GM23248 (cell line): Measurements from ENCODE around the gene MAP2K5. TPM values are rescaled to one million over a fixed set of nuclear protein-coding genes. Genes with fewer than 3 reads are reported as not detected.

ENCODE experiments used
- DNase-seq: peaks from one replicate; pipeline ENCODE4 v3.0.0-alpha.2; 2015
- H2AFZ ChIP-seq: fragments of 200-600 bp; sonication (generic); 2 replicates; pipeline ENCODE4 v1.6.1; 2016; ENCODE audit warnings: antibody characterized with exemption
- H3F3A ChIP-seq: fragments of 200-600 bp; sonication (generic); 2 replicates; pipeline ENCODE4 v1.6.1; 2016; ENCODE audit warnings: mild to moderate bottlenecking, antibody characterized with exemption, mixed run types; ENCODE audit not compliant: insufficient read depth
- H3K27ac ChIP-seq: fragments of 200-600 bp; sonication (generic); 2 replicates; pipeline ENCODE4 v1.5.1; 2016; ENCODE audit warnings: mild to moderate bottlenecking
- H3K27me3 ChIP-seq: fragments of 200-600 bp; sonication (generic); replicated peaks from 2 replicates; pipeline ENCODE4 v1.6.1; 2016; ENCODE audit warnings: mild to moderate bottlenecking; ENCODE audit not compliant: insufficient read depth
- H3K36me3 ChIP-seq: fragments of 200-600 bp; sonication (generic); 2 replicates; pipeline ENCODE4 v1.6.1; 2016; ENCODE audit warnings: low read depth, mild to moderate bottlenecking
- H3K4me1 ChIP-seq: fragments of 200-600 bp; sonication (generic); 2 replicates; pipeline ENCODE4 v1.6.1; 2016; ENCODE audit warnings: mild to moderate bottlenecking; ENCODE audit not compliant: insufficient read depth
- H3K4me2 ChIP-seq: fragments of 200-600 bp; sonication (generic); one replicate; pipeline ENCODE4 v1.6.1; 2016; ENCODE audit warnings: mild to moderate bottlenecking; ENCODE audit not compliant: unreplicated experiment
- H3K4me3 ChIP-seq: fragments of 200-600 bp; sonication (generic); 2 replicates; pipeline ENCODE4 v1.5.1; 2016; ENCODE audit warnings: mild to moderate bottlenecking
- H3K79me2 ChIP-seq: fragments of 200-600 bp; sonication (generic); 2 replicates; pipeline ENCODE4 v1.6.1; 2016; ENCODE audit warnings: mild to moderate bottlenecking; ENCODE audit not compliant: insufficient read depth
- H3K9ac ChIP-seq: fragments of 200-600 bp; sonication (generic); 2 replicates; pipeline ENCODE4 v1.6.1; 2016; ENCODE audit warnings: mild to moderate bottlenecking
- H3K9me2 ChIP-seq: fragments of 200-600 bp; sonication (generic); 2 replicates; pipeline ENCODE4 v1.6.1; 2016; ENCODE audit warnings: mixed run types, mild to moderate bottlenecking, moderate library complexity; ENCODE audit not compliant: insufficient read depth
- H3K9me3 ChIP-seq: fragments of 200-600 bp; sonication (generic); one replicate; pipeline ENCODE4 v1.6.1; 2017; ENCODE audit warnings: low read depth
- H4K20me1 ChIP-seq: fragments of 200-600 bp; sonication (generic); 2 replicates; pipeline ENCODE4 v1.6.0; 2016; ENCODE audit not compliant: insufficient read depth
- EZH2 ChIP-seq: fragments of 200-600 bp; sonication (generic); IDR thresholded peaks from 2 replicates; pipeline ENCODE4 v1.6.1; 2018; ENCODE audit warnings: antibody characterized with exemption, mild to moderate bottlenecking; ENCODE audit not compliant: insufficient read depth, poor library complexity, severe bottlenecking
- EZH2phosphoT487 ChIP-seq: fragments of 200-600 bp; sonication (generic); IDR thresholded peaks from 2 replicates; pipeline ENCODE4 v1.6.1; 2018; ENCODE audit warnings: antibody characterized with exemption, moderate library complexity, mild to moderate bottlenecking, low read depth; ENCODE audit not compliant: insufficient read depth
- WGBS, 2 experiments: methylation state at CpG; one replicate each; pipeline ENCODE4 v1.1.6; 2015 to 2017; ENCODE audit warnings: low lambda C conversion rate in 2 of 2, low coverage in 1 of 2; ENCODE audit errors: missing lambda C conversion rate in 2 of 2; 5-methylcytosine and 5-hydroxymethylcytosine counted together
- in situ Hi-C: fragments of 300-500 bp; cut with MboI; formaldehyde crosslinking; loops from 2 replicates; pipeline ENCODE4 v1.15.0; 2020
- polyA plus RNA-seq: library from polyadenylated mRNA; unstranded; fragments of >200 nt; fragmentation: Nextera tagmentation; extraction: Ambion mirVana; gene quantifications from 2 replicates; pipeline ENCODE4 v1.2.1, GENCODE V29; 2016
- total RNA-seq: library from RNA; depleted of rRNA; stranded (reverse); fragments of >200 nt; shearing (Covaris generic); gene quantifications from 2 replicates; pipeline ENCODE4 v1.2.3, GENCODE V29; 2014

Gene MAP2K5
- total and polyA plus RNA-seq, 2 experiments from 2014 or later: 2.8 to 15.0 TPM

DNA sequence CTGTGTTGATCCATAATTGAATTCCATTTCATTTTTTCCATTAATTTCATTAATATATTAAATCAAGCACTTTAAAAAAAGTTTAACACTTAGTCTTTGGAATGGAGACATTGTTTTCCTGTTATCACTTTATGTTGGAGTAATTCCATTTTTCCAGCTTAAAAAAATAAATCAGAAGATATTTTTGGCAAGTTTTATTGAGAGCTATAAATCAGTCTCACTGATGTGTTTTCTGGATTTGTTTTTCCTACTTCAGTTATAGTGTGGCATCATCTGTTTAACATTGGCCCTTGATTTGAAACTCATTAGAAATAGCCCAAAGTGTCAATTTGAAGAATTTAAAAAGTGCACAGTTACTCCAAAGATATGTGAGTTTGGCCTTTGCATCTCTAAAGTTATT, 53.1 kb downstream of the MAP2K5 start:
- Histone ChIP-seq H3K9me3 (no peaks in the 10 kb centered on the region), H3K9ac (no peak overlapping the region), H3K4me3 (no peak overlapping the region), H3K27ac (no peak overlapping the region), H3K4me1 (peaks cover 4% of the 10 kb centered on the region), H3K79me2 (no peaks in the 10 kb centered on the region), H3K27me3 (no peaks in the 10 kb centered on the region), H3F3A (no peaks in the 10 kb centered on the region), H2AFZ (no peak overlapping the region), H4K20me1 (no peaks in the 10 kb centered on the region), H3K4me2 (no peak overlapping the region), H3K36me3 (0 out of 2 replicates have a peak, but pooled peaks cover 6% of the 10 kb centered on the region), H3K9me2 (no peaks in the 10 kb centered on the region)
- no peak for DNase-seq
- TF ChIP-seq EZH2phosphoT487: no peak
- no peak for TF ChIP-seq EZH2
- in situ Hi-C loops: no loop called here

GRCh38 chr15:67601073-67601472, 58.6 kb downstream of the MAP2K5 start:
- H3K9me3 ChIP-seq: no peaks in the 10 kb centered on the region
- no peaks in the 10 kb centered on the region for H3F3A ChIP-seq
- no peak overlapping the region for H3K27ac ChIP-seq
- no peaks in the 10 kb centered on the region for H3K79me2 ChIP-seq
- H3K27me3 ChIP-seq: no peaks in the 10 kb centered on the region
- H3K4me1 ChIP-seq: peaks cover 7% of the 10 kb centered on the region
- no peak overlapping the region for H3K4me3 ChIP-seq
- TF ChIP-seq EZH2 (no peak), EZH2phosphoT487 (no peak)
- H3K4me2 ChIP-seq: no peak overlapping the region
- no peaks in the 10 kb centered on the region for H4K20me1 ChIP-seq
- no peak overlapping the region for H3K9ac ChIP-seq
- H3K36me3 ChIP-seq: 0 out of 2 replicates have a peak, but pooled peaks cover 6% of the 10 kb centered on the region
- H2AFZ ChIP-seq: no peak overlapping the region
- WGBS, 2 experiments: 83 to 89% methylated on average over 2 of the region's 2 CpGs
- in situ Hi-C loops: no loop called here
- H3K9me2 ChIP-seq: no peaks in the 10 kb centered on the region
- no peak for DNase-seq

DNA sequence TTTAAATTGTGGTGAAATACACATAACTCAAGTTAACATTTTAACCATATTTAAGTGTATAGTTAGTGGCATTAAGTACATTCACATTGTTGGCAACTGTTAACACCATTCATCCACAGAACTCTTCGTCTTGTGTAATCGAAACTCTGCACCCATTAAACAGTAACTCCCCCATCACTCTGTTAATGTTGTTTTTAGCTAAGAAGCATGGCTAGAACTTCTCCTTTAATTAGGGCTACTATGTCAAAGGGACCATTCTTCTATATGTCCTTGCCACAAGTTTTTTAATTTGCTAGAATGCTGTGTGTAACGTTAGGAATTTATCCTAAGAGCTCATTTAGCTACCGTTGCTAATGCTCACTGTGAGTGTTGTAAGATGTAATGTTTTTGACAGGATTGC, 60.6 kb downstream of the MAP2K5 start:
- Histone ChIP-seq H3K79me2 (no peaks in the 10 kb centered on the region), H3K27ac (no peak overlapping the region), H3F3A (no peaks in the 10 kb centered on the region), H4K20me1 (no peaks in the 10 kb centered on the region), H3K9me3 (no peaks in the 10 kb centered on the region), H3K36me3 (no peaks in the 10 kb centered on the region), H3K4me3 (no peak overlapping the region), H3K4me1 (peaks cover 7% of the 10 kb centered on the region), H3K9ac (no peak overlapping the region), H3K27me3 (no peaks in the 10 kb centered on the region), H3K4me2 (no peak overlapping the region), H3K9me2 (no peaks in the 10 kb centered on the region), H2AFZ (no peak overlapping the region)
- in situ Hi-C loops: no loop called here
- TF ChIP-seq EZH2phosphoT487 (no peak), EZH2 (no peak)
- WGBS, 2 experiments: 96 to 97% methylated on average over 4 of the region's 4 CpGs
- no peak for DNase-seq

- H3K4me3 ChIP-seq: no peak overlapping the region
- H3K9me3 ChIP-seq: no peaks in the 10 kb centered on the region
- H3F3A ChIP-seq: no peaks in the 10 kb centered on the region
- no peak overlapping the region for H2AFZ ChIP-seq
- no peak overlapping the region for H3K4me2 ChIP-seq
- H3K27ac ChIP-seq: no peak overlapping the region
- no peaks in the 10 kb centered on the region for H3K9me2 ChIP-seq
- no peaks in the 10 kb centered on the region for H3K79me2 ChIP-seq
- no peaks in the 10 kb centered on the region for H3K27me3 ChIP-seq
- 94 to 96% methylated on average over 2 of the region's 2 CpGs for WGBS, 2 experiments
- H4K20me1 ChIP-seq: no peaks in the 10 kb centered on the region
- DNase-seq: no peak
- TF ChIP-seq EZH2phosphoT487 (no peak), EZH2 (no peak)
- in situ Hi-C loops: no loop called here
- H3K36me3 ChIP-seq: no peaks in the 10 kb centered on the region
- H3K9ac ChIP-seq: no peak overlapping the region
- H3K4me1 ChIP-seq: peaks cover 2% of the 10 kb centered on the region
Observed at GRCh38 chr15:67605871-67606270, 63.4 kb downstream of the MAP2K5 start.

DNA sequence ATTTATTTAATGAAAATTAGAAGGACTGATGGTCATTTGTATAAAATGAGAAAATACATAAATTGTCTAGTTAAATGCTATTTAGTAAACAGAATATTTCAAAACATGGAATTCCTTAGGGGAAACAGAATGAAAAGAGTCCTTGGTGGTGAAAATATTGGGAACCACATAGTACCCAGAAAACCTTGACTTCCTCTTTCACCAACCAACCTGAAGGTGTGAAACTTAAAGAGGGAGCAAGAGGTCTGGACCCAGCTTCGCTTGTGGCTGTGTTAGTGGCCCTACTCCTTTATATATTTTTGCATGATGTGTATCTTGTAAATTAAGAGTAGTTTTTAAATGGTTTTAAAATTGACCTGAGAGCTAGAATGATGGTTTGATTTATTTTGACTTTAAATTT, 64.2 kb downstream of the MAP2K5 start:
- Histone ChIP-seq H3K9me2 (no peaks in the 10 kb centered on the region), H3K4me1 (no peaks in the 10 kb centered on the region), H3K27me3 (no peaks in the 10 kb centered on the region), H3K36me3 (no peaks in the 10 kb centered on the region), H3K4me3 (no peak overlapping the region), H3K79me2 (no peaks in the 10 kb centered on the region), H3K4me2 (no peak overlapping the region), H2AFZ (no peak overlapping the region), H3K9ac (no peak overlapping the region), H3F3A (no peaks in the 10 kb centered on the region), H3K27ac (no peak overlapping the region), H3K9me3 (no peaks in the 10 kb centered on the region), H4K20me1 (no peaks in the 10 kb centered on the region)
- TF ChIP-seq EZH2phosphoT487: no peak
- TF ChIP-seq EZH2: no peak
- in situ Hi-C loops: no loop called here
- DNase-seq: no peak
- 94 to 100% methylated on average over 1 of the region's 1 CpG for WGBS, 2 experiments
